Activated B cell treated with CpG ODN at 0.5 μM for 24 hours (primary cell): ENCODE measurements around the gene ELP6. TPM values are rescaled to one million over a fixed set of nuclear protein-coding genes. Genes with fewer than 3 reads are reported as not detected.

Source experiments
- ATAC-seq: fragments of 200-7000 bp; cut with Tn5 transposase; one replicate; pipeline ENCODE4 v1.10.0; 2021; ENCODE audit warnings: low read depth, mild to moderate bottlenecking, moderate library complexity
- CTCF ChIA-PET: fragments of 350-600 bp; sonication (Branson Sonifier 250); formaldehyde crosslinking; loops from one replicate; lab custom pipeline; 2021; ENCODE audit warnings: antibody characterized with exemption; lab: Charles Lee
- POLR2A ChIA-PET: fragments of 350-600 bp; sonication (Branson Sonifier 250); formaldehyde crosslinking; loops from one replicate; lab custom pipeline; 2021; ENCODE audit warnings: antibody characterized with exemption; lab: Charles Lee
- DNase-seq: peaks from one replicate; pipeline ENCODE4 v3.0.0; 2022
- H3K27ac Mint-ChIP-seq: one replicate; pipeline ENCODE4 v1.8.0; 2020; ENCODE audit warnings: mixed read lengths
- H3K27me3 Mint-ChIP-seq: one replicate; pipeline ENCODE4 v1.8.0; 2021; ENCODE audit warnings: mixed read lengths
- H3K36me3 Mint-ChIP-seq: one replicate; pipeline ENCODE4 v1.8.0; 2021; ENCODE audit warnings: low read depth, mixed read lengths
- H3K4me1 Mint-ChIP-seq: one replicate; pipeline ENCODE4 v1.8.0; 2021; ENCODE audit warnings: mixed read lengths
- H3K4me3 Mint-ChIP-seq: one replicate; pipeline ENCODE4 v1.8.0; 2020; ENCODE audit warnings: mild to moderate bottlenecking, mixed read lengths
- H3K9me3 Mint-ChIP-seq: one replicate; pipeline ENCODE4 v1.8.0; 2020; ENCODE audit warnings: mixed read lengths
- intact Hi-C: fragments of 100-400 bp; cut with micrococcal nuclease; formaldehyde crosslinking; loops from one replicate; pipeline ENCODE4 v1.15.1; 2024
- total RNA-seq: library from RNA; stranded (reverse); gene quantifications from 2 replicates; pipeline ENCODE4 v1.2.3, GENCODE V29; 2022
- TF ChIP-seq, protein P1 (sequence below): fragments of 200-600 bp; IDR thresholded peaks from one replicate; pipeline ENCODE4 v1.8.0; 2022; ENCODE audit warnings: antibody characterized with exemption, mild to moderate bottlenecking

The ELP6 gene, protein sequence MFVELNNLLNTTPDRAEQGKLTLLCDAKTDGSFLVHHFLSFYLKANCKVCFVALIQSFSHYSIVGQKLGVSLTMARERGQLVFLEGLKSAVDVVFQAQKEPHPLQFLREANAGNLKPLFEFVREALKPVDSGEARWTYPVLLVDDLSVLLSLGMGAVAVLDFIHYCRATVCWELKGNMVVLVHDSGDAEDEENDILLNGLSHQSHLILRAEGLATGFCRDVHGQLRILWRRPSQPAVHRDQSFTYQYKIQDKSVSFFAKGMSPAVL
- total RNA-seq = 37.8 and 45.4 TPM in 2 replicates

DNA sequence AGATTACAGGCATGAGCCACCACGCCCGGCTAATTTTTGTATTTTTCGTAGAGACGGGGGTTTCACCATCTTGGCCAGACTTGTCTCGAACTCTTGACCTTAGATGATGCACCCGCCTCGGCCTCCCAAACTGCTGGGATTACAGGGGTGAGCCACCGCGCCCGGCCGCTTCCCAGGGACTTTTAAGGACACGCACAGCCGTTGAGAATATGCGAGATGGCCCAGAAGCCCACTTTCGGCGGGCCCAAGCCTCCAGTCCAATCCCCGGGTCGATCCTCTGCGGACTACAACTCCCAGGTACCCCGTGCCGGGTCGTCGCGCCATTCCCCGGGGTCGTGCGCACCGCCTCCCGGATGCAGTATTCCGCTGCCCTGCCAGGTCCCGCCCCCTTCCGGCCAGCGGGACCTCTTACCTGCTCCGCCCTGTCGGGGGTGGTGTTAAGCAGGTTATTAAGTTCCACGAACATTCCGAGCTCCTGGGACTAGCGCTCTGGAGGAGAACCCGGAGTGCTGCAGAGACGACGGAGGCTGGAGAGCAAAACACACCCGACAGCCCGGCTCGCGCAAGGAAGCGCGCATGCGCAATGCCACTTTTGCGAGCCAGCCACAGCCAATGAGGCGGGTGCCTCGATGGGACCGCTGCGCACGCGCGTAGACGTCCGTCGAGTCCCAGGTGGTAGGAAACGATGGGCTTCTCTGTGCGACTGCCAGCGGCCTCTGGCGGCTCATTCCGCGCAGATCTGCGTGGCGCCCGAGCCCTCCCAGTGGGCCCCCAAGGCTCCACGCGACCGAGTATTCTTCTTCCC, at the start of gene ELP6:
ELP6 (minus strand) TSS at position 588 of the 805 bp plus-strand sequence; CDS start at position 466, 122 bp downstream.
- Mint-ChIP-seq H3K27ac (peak within 1 kb of the TSS; percentile 99), H3K4me3 (peak within 1 kb of the TSS; percentile 98), H3K36me3 (peaks cover 27% of the 10 kb centered on the region), H3K4me1 (peaks cover 18% of the 10 kb centered on the region), H3K9me3 (no peaks in the 10 kb centered on the region), H3K27me3 (no peaks in the 10 kb centered on the region)
- ATAC-seq (peak; percentile 93), DNase-seq (peak; percentile 95)
- TF ChIP-seq, protein P1, sequence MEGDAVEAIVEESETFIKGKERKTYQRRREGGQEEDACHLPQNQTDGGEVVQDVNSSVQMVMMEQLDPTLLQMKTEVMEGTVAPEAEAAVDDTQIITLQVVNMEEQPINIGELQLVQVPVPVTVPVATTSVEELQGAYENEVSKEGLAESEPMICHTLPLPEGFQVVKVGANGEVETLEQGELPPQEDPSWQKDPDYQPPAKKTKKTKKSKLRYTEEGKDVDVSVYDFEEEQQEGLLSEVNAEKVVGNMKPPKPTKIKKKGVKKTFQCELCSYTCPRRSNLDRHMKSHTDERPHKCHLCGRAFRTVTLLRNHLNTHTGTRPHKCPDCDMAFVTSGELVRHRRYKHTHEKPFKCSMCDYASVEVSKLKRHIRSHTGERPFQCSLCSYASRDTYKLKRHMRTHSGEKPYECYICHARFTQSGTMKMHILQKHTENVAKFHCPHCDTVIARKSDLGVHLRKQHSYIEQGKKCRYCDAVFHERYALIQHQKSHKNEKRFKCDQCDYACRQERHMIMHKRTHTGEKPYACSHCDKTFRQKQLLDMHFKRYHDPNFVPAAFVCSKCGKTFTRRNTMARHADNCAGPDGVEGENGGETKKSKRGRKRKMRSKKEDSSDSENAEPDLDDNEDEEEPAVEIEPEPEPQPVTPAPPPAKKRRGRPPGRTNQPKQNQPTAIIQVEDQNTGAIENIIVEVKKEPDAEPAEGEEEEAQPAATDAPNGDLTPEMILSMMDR = no peak
- CTCF ChIA-PET = interaction anchor here (1.2 to 1.6 kb wide), 2 partner anchors 9 to 92 kb away, joined by 4 to 8 read pairs; no protein-coding TSS in a partner anchor
- intact Hi-C loops = loop anchor here (1.0 to 10.0 kb wide), 8 partner anchors 38 to 927 kb away; partner anchors contain the start of genes CCDC12, CCDC51, DHX30 and NBEAL2
- POLR2A ChIA-PET = interaction anchor here (0.6 to 2.3 kb wide), 8 partner anchors 22 to 268 kb away, joined by 3 to 15 read pairs (median 5); partner anchors contain the start of genes PTPN23 and SMARCC1

DNA sequence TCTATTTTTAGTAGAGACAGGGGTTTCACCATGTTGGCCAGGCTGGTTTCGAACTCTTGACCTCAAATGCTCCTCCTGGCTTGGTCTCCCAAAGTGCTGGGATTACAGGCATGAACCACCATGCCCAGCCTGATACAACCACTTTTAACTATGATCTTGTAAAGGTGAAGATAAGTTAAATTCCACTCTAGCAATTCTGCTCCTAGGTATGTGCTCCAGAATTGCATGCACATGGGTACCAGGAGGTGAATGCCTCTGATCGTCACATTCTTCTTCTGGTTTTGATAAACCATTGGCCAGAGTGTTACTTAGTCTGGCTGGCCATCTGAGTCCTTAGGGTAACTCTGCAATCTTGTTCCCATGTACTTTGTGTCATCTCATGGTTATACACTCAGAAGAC, 42.8 kb upstream of the ELP6 start:
- ChIA-PET POLR2A (no interaction called here), CTCF (interaction anchor here (0.6 kb wide), 1 partner anchor 511 kb away, joined by 3 read pairs; no protein-coding TSS in a partner anchor)
- Mint-ChIP-seq H3K27ac (no peak overlapping the region), H3K27me3 (peaks cover 7% of the 10 kb centered on the region), H3K4me1 (no peaks in the 10 kb centered on the region), H3K36me3 (no peaks in the 10 kb centered on the region), H3K9me3 (peaks cover 5% of the 10 kb centered on the region), H3K4me3 (no peak overlapping the region)
- intact Hi-C loops = no loop called here
- DNase-seq (no peak), ATAC-seq (no peak)
- TF ChIP-seq, protein P1 = no peak

DNA sequence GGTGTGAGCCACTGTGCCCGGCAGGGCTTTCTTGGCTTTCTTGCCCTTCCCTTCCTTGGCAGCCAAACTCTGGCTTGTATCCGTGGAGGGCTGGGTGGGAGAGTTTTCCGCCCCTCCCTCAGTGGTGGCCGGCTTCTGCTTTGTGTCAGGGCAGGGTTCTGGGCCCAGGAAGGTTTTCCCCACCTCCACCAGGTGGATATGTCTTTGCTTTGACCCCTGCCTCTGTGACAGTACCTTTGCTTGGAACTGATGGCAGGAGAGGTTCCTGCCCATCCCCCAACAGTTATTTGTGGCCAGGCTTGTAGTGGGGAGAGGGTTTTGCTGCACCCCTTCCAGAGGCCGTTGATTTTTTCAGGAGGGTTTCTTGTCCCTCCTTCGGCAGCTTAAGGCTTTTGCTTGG, 40.8 kb upstream of the ELP6 start:
- ChIA-PET POLR2A (no interaction called here), CTCF (no interaction called here)
- peaks cover 8% of the 10 kb centered on the region for H3K27me3 Mint-ChIP-seq
- ATAC-seq (no peak), DNase-seq (no peak)
- intact Hi-C loops = no loop called here
- peaks cover 5% of the 10 kb centered on the region for H3K9me3 Mint-ChIP-seq
- H3K36me3 Mint-ChIP-seq = no peaks in the 10 kb centered on the region
- TF ChIP-seq, protein P1 = no peak
- H3K4me1 Mint-ChIP-seq = no peaks in the 10 kb centered on the region
- H3K27ac Mint-ChIP-seq = no peak overlapping the region
- no peak overlapping the region for H3K4me3 Mint-ChIP-seq

DNA sequence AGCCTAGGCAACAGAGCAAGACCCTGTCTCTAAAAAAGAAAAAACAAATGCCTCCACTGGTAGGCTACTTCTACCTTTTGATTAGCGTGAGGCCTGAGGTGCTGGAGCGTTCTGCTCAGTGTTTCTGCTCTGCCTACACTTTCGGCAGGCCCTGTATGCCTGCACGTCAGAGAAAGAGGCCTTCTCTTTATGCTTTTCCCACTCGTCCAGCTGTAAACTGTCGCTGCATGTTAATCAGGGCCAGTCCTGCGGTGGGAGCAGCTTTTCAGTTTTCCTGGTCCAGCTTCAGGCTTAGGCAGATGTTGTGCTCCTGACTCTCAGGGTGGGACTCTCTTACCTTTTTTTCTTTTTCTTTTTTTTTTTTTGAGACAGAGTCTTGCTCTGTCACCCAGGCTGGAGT, 39.9 kb upstream of the ELP6 start:
- Mint-ChIP-seq H3K4me3 (no peak overlapping the region), H3K27ac (no peak overlapping the region), H3K27me3 (peaks cover 8% of the 10 kb centered on the region), H3K36me3 (no peaks in the 10 kb centered on the region), H3K4me1 (no peaks in the 10 kb centered on the region), H3K9me3 (peaks cover 5% of the 10 kb centered on the region)
- TF ChIP-seq, protein P1 = no peak
- ATAC-seq = no peak
- intact Hi-C loops = no loop called here
- CTCF ChIA-PET = no interaction called here
- POLR2A ChIA-PET = interaction anchor here (0.6 kb wide), 1 partner anchor 1053 kb away, joined by 4 read pairs; no protein-coding TSS in a partner anchor
- DNase-seq = no peak
